WTC11 (cell line): ENCODE measurements around the gene MXRA8. TPM values are rescaled to one million over a fixed set of nuclear protein-coding genes. Genes with fewer than 3 reads are reported as not detected.

ENCODE experiments used
- ATAC-seq: fragments of 200-7000 bp; cut with Tn5 transposase; 2 replicates; pipeline ENCODE4 v1.10.0; 2021; ENCODE audit warnings: mild to moderate bottlenecking, moderate library complexity
- CTCF ChIA-PET: fragments of 300-600 bp; sonication (Branson Sonifier 250); formaldehyde crosslinking; loops from one replicate; lab custom pipeline; 2021; ENCODE audit warnings: antibody characterized with exemption; lab: Charles Lee
- POLR2A ChIA-PET: fragments of 350-600 bp; sonication (Branson Sonifier 250); formaldehyde crosslinking; loops from one replicate; lab custom pipeline; 2021; ENCODE audit warnings: antibody characterized with exemption; lab: Charles Lee
- DNase-seq: peaks from one replicate; pipeline ENCODE4 v3.0.0; 2021; ENCODE audit warnings: low spot score
- H3K27ac Mint-ChIP-seq: 2 replicates; pipeline ENCODE4 v1.8.0; 2021; ENCODE audit warnings: mixed read lengths
- H3K27me3 Mint-ChIP-seq: 2 replicates; pipeline ENCODE4 v1.8.0; 2021; ENCODE audit warnings: low read depth, mild to moderate bottlenecking, moderate library complexity, mixed read lengths
- H3K36me3 Mint-ChIP-seq: 2 replicates; pipeline ENCODE4 v1.8.0; 2021; ENCODE audit warnings: mixed read lengths
- H3K4me1 Mint-ChIP-seq: 2 replicates; pipeline ENCODE4 v1.8.0; 2022; ENCODE audit warnings: mixed read lengths
- H3K4me3 Mint-ChIP-seq: 2 replicates; pipeline ENCODE4 v1.8.0; 2021; ENCODE audit warnings: mild to moderate bottlenecking, moderate library complexity, mixed read lengths
- H3K9me3 Mint-ChIP-seq: 2 replicates; pipeline ENCODE4 v1.8.0; 2021; ENCODE audit warnings: mixed read lengths
- ATF3 ChIP-seq: sonication (generic); formaldehyde crosslinking; conservative IDR thresholded peaks from 2 replicates; pipeline ENCODE4 v1.8.1; 2022; ENCODE audit warnings: mild to moderate bottlenecking, missing genetic modification reagents
- CTCF ChIP-seq: fragments of 200-600 bp; IDR thresholded peaks from 2 replicates; pipeline ENCODE4 v1.8.0; 2022; ENCODE audit warnings: antibody characterized with exemption
- E2F5 ChIP-seq: sonication (generic); formaldehyde crosslinking; IDR thresholded peaks from 2 replicates; pipeline ENCODE4 v1.8.1; 2022; ENCODE audit warnings: mild to moderate bottlenecking, moderate library complexity, missing genetic modification reagents
- GABPB1 ChIP-seq: sonication (generic); formaldehyde crosslinking; IDR thresholded peaks from 2 replicates; pipeline ENCODE4 v1.8.1; 2023; ENCODE audit warnings: mild to moderate bottlenecking, missing genetic modification reagents
- GTF2I ChIP-seq: fragments of 250-450 bp; sonication (Bioruptor Pico); conservative IDR thresholded peaks from 2 replicates; pipeline ENCODE4 v1.4.0; 2021; ENCODE audit warnings: mild to moderate bottlenecking
- HMGXB4 ChIP-seq: sonication (generic); formaldehyde crosslinking; IDR thresholded peaks from 2 replicates; pipeline ENCODE4 v1.8.1; 2023; ENCODE audit warnings: mild to moderate bottlenecking, moderate library complexity, missing genetic modification reagents
- IRF1 ChIP-seq: sonication (generic); formaldehyde crosslinking; IDR thresholded peaks from 2 replicates; pipeline ENCODE4 v1.8.0; 2023; ENCODE audit warnings: missing genetic modification reagents
- NFATC4 ChIP-seq: fragments of 250-450 bp; sonication (Bioruptor Pico); IDR thresholded peaks from 2 replicates; pipeline ENCODE4 v1.9.0; 2021; ENCODE audit warnings: mild to moderate bottlenecking
- NR2C2 ChIP-seq: sonication (generic); formaldehyde crosslinking; IDR thresholded peaks from 2 replicates; pipeline ENCODE4 v1.8.0; 2022; ENCODE audit warnings: mild to moderate bottlenecking, missing genetic modification reagents
- SMAD3 ChIP-seq: sonication (generic); formaldehyde crosslinking; IDR thresholded peaks from 2 replicates; pipeline ENCODE4 v1.8.0; 2022; ENCODE audit warnings: missing genetic modification reagents, mild to moderate bottlenecking, borderline replicate concordance
- TCF7 ChIP-seq: sonication (generic); formaldehyde crosslinking; IDR thresholded peaks from 2 replicates; pipeline ENCODE4 v1.8.0; 2022; ENCODE audit warnings: mild to moderate bottlenecking, low read depth, missing genetic modification reagents, moderate library complexity
- ZNF121 ChIP-seq: sonication (generic); formaldehyde crosslinking; IDR thresholded peaks from 2 replicates; pipeline ENCODE4 v1.8.0; 2023; ENCODE audit warnings: missing genetic modification reagents
- ZNF232 ChIP-seq: sonication (generic); formaldehyde crosslinking; IDR thresholded peaks from 2 replicates; pipeline ENCODE4 v1.8.0; 2022; ENCODE audit warnings: mild to moderate bottlenecking, missing genetic modification reagents
- ZNF532 ChIP-seq: fragments of 250-450 bp; sonication (Bioruptor Pico); IDR thresholded peaks from 2 replicates; pipeline ENCODE4 v1.9.0; 2021; ENCODE audit warnings: mild to moderate bottlenecking, borderline replicate concordance
- total RNA-seq: library from RNA; stranded (reverse); gene quantifications from 3 replicates; pipeline ENCODE4 v1.2.3, GENCODE V29; 2021

The MXRA8 gene
- total RNA-seq, 1 experiment from 2014 or later: 6.7 TPM

GRCh38 chr1:1307261-1307922 lies 51.0 kb downstream of the MXRA8 start:
- POLR2A ChIA-PET: no interaction called here
- CTCF ChIA-PET: interaction anchor here (0.5 kb wide), 1 partner anchor 192 kb away, joined by 3 read pairs; no protein-coding TSS in a partner anchor
- peaks cover 6% of the 10 kb centered on the region; the same call in 1 of the 2 replicates for H3K27me3 Mint-ChIP-seq
- H3K4me1 Mint-ChIP-seq: peaks cover 21% of the 10 kb centered on the region
- no peaks in the 10 kb centered on the region for H3K9me3 Mint-ChIP-seq
- H3K4me3 Mint-ChIP-seq: peak overlapping the region; percentile 71
- 0 out of 2 replicates have a peak overlapping the region, but pooled peaks have one; percentile 27 for H3K27ac Mint-ChIP-seq
- TF ChIP-seq ZNF532 (CRISPR knock-in tag): no peak
- TF ChIP-seq NFATC4 (CRISPR knock-in tag): no peak
- no peak for TF ChIP-seq IRF1
- no peak for TF ChIP-seq GABPB1 (CRISPR knock-in tag)
- 0 out of 2 replicates have a peak, but pooled peaks have one; percentile 17 for TF ChIP-seq E2F5 (CRISPR knock-in tag)
- TF ChIP-seq GTF2I (CRISPR knock-in tag): no peak
- TF ChIP-seq ATF3 (CRISPR knock-in tag): no peak
- TF ChIP-seq NR2C2 (CRISPR knock-in tag): no peak
- no peak for TF ChIP-seq CTCF
- TF ChIP-seq SMAD3 (CRISPR knock-in tag): 0 out of 2 replicates have a peak, but pooled peaks have one; percentile 33
- no peak for TF ChIP-seq ZNF121 (CRISPR knock-in tag)
- 0 out of 2 replicates have a peak, but pooled peaks have one; percentile 1 for TF ChIP-seq HMGXB4
- no peak for TF ChIP-seq TCF7
- no peak for DNase-seq
- no peak for ATAC-seq
- H3K36me3 Mint-ChIP-seq: no peaks in the 10 kb centered on the region

- Mint-ChIP-seq H3K27me3 (peaks cover 6% of the 10 kb centered on the region; the same call in 1 of the 2 replicates), H3K4me3 (peak overlapping the region; percentile 71), H3K4me1 (peaks cover 21% of the 10 kb centered on the region), H3K27ac (0 out of 2 replicates have a peak overlapping the region, but pooled peaks have one; percentile 32), H3K9me3 (no peaks in the 10 kb centered on the region)
- no peak for DNase-seq
- ChIA-PET POLR2A (no interaction called here), CTCF (no interaction called here)
- no peak for ATAC-seq
- TF ChIP-seq ZNF232 (CRISPR knock-in tag): no peak
- no peak for TF ChIP-seq TCF7
- TF ChIP-seq, all 79 proteins: peak for 0
- no peaks in the 10 kb centered on the region for H3K36me3 Mint-ChIP-seq
Measured at GRCh38 chr1:1306661-1307260, 51.6 kb downstream of the MXRA8 start.
